IMR-90 (cell line): ENCODE results near the gene NRAS.

Experiments used
- BHLHE40 ChIP-seq: fragments of 150-350 bp; IDR thresholded peaks from 2 replicates; pipeline ENCODE4 v1.6.1; 2016; ENCODE audit warnings: mild to moderate bottlenecking, low read depth, low read length
- CEBPB ChIP-seq: IDR thresholded peaks from 2 replicates; pipeline ENCODE4 v1.6.1; 2012; ENCODE audit warnings: low read depth, low read length, improper control_type of control experiment
- CTCF ChIP-seq: conservative IDR thresholded peaks from 2 replicates; pipeline ENCODE4 v1.5.1; 2012; ENCODE audit warnings: mild to moderate bottlenecking, low read depth, low read length, improper control_type of control experiment
- ELK1 ChIP-seq: fragments of 150-350 bp; IDR thresholded peaks from 2 replicates; pipeline ENCODE4 v1.6.1; 2016; ENCODE audit warnings: low read depth, mild to moderate bottlenecking, low read length, moderate library complexity, borderline replicate concordance
- FOS ChIP-seq: fragments of 150-350 bp; IDR thresholded peaks from 2 replicates; pipeline ENCODE4 v1.6.1; 2016; ENCODE audit warnings: low read depth, low read length
- MAFK ChIP-seq: IDR thresholded peaks from 2 replicates; pipeline ENCODE4 v1.6.1; 2012; ENCODE audit warnings: low read depth, low read length, improper control_type of control experiment
- MXI1 ChIP-seq: IDR thresholded peaks from 2 replicates; pipeline ENCODE4 v1.6.1; 2012; ENCODE audit warnings: low read depth, mild to moderate bottlenecking, low read length, moderate library complexity, borderline replicate concordance
- NFE2L2 ChIP-seq: fragments of 150-350 bp; IDR thresholded peaks from 2 replicates; pipeline ENCODE4 v1.6.1; 2016; ENCODE audit warnings: low read depth, mild to moderate bottlenecking, low read length
- POLR2A ChIP-seq: IDR thresholded peaks from 2 replicates; pipeline ENCODE4 v1.6.1; 2012; ENCODE audit warnings: mild to moderate bottlenecking, low read depth, low read length
- RAD21 ChIP-seq: IDR thresholded peaks from 2 replicates; pipeline ENCODE4 v1.6.1; 2012; ENCODE audit warnings: low read length, improper control_type of control experiment
- RCOR1 ChIP-seq: IDR thresholded peaks from 2 replicates; pipeline ENCODE4 v1.6.1; 2012; ENCODE audit warnings: mild to moderate bottlenecking, low read length, improper control_type of control experiment; ENCODE audit not compliant: insufficient replicate concordance
- RFX5 ChIP-seq: IDR thresholded peaks from 2 replicates; pipeline ENCODE4 v1.8.0; 2012; ENCODE audit warnings: low read depth, mild to moderate bottlenecking, low read length, moderate library complexity
- SMC3 ChIP-seq: fragments of 150-350 bp; IDR thresholded peaks from 2 replicates; pipeline ENCODE4 v1.6.1; 2016; ENCODE audit warnings: low read depth, mild to moderate bottlenecking, antibody characterized with exemption, low read length, moderate library complexity
- USF2 ChIP-seq: fragments of 150-350 bp; IDR thresholded peaks from 2 replicates; pipeline ENCODE4 v1.6.1; 2017; ENCODE audit warnings: mild to moderate bottlenecking, antibody characterized with exemption, low read length, low read depth

GRCh38 chr1:114735479-114735878 lies 18.9 kb upstream of the NRAS start:
- TF ChIP-seq CTCF (no peak), RFX5 (no peak), POLR2A (no peak), USF2 (no peak), NFE2L2 (no peak), RAD21 (no peak), FOS (no peak), MXI1 (no peak), RCOR1 (no peak), BHLHE40 (no peak), SMC3 (no peak), MAFK (no peak), CEBPB (no peak), ELK1 (no peak)
